Inflammatory macrophage (primary cell): ENCODE measurements around the gene SRSF3.
"Not testable (repeated sequence)": the region's sequence is repeated elsewhere in the genome, so short reads cannot be mapped to it uniquely, and the experiment has no call there.

Experiments used
- DNase-seq, 2 donors: peaks; one replicate each; pipeline ENCODE4 v3.0.0-alpha.2; 2020 to 2022

SRSF3 gene

GRCh38 chr6:36576578-36576977 lies 17.6 kb upstream of the SRSF3 start:
- DNase-seq, result peak; percentile 35 to 42

- DNase-seq, result no peak
Measured at GRCh38 chr6:36577301-36577700, 16.9 kb upstream of the SRSF3 start.

GRCh38 chr6:36578030-36578429 lies 16.1 kb upstream of the SRSF3 start:
- no peak for DNase-seq

GRCh38 chr6:36578431-36578830 lies 15.7 kb upstream of the SRSF3 start:
- DNase-seq, result no peak

GRCh38 chr6:36580184-36580526 lies 14.0 kb upstream of the SRSF3 start:
- DNase-seq, result no peak

- no peak for DNase-seq
Measured at GRCh38 chr6:36581716-36582115, 12.4 kb upstream of the SRSF3 start.

- DNase-seq, result no peak
Measured at GRCh38 chr6:36586606-36587005, 7.6 kb upstream of the SRSF3 start.

- not testable (repeated sequence) for DNase-seq
Measured at GRCh38 chr6:36589025-36589400, 5.1 kb upstream of the SRSF3 start.

GRCh38 chr6:36590237-36590636 lies 3.9 kb upstream of the SRSF3 start:
- peak in 1 of 2 donors; percentile 49 for DNase-seq

GRCh38 chr6:36592221-36592655 lies 1.9 kb upstream of the SRSF3 start:
- no peak for DNase-seq

- DNase-seq, result peak; percentile 48
Measured at GRCh38 chr6:36593569-36594028, 563 bp upstream of the SRSF3 start.

- peak; percentile 42 to 55 for DNase-seq
Measured at GRCh38 chr6:36594816-36595643, 868 bp downstream of the SRSF3 start.

- DNase-seq, result no peak
Measured at GRCh38 chr6:36596356-36596755, 2.2 kb downstream of the SRSF3 start.

- DNase-seq, result no peak
Measured at GRCh38 chr6:36597775-36598174, 3.6 kb downstream of the SRSF3 start.

- DNase-seq, result no peak
Measured at GRCh38 chr6:36598326-36598725, 4.2 kb downstream of the SRSF3 start.

GRCh38 chr6:36598739-36599318 lies 4.7 kb downstream of the SRSF3 start:
- no peak for DNase-seq

GRCh38 chr6:36599791-36600209 lies 5.6 kb downstream of the SRSF3 start:
- DNase-seq, result no peak

- no peak for DNase-seq
Measured at GRCh38 chr6:36600564-36601146, 6.5 kb downstream of the SRSF3 start.

GRCh38 chr6:36601818-36602217 lies 7.7 kb downstream of the SRSF3 start:
- not testable (repeated sequence) for DNase-seq

- peak in 1 of 2 donors; percentile 44 for DNase-seq
Measured at GRCh38 chr6:36603222-36604089, 9.3 kb downstream of the SRSF3 start.

- DNase-seq, result no peak
Measured at GRCh38 chr6:36604090-36605060, 10.2 kb downstream of the SRSF3 start.

GRCh38 chr6:36605143-36605542 lies 11.0 kb downstream of the SRSF3 start:
- no peak for DNase-seq
